Trophoblast cell (in vitro differentiated cells and primary cell): ENCODE data around the gene NHSL2.
"Not testable (repeated sequence)": the region's sequence is repeated elsewhere in the genome, so short reads cannot be mapped to it uniquely, and the experiment has no call there.

ENCODE experiments used
- DNase-seq, 2 donors: peaks; one replicate each; pipeline ENCODE4 v3.0.0-alpha.2; 2016
- H2AFZ ChIP-seq: 2 replicates; pipeline ENCODE4 v1.6.1; 2013; ENCODE audit warnings: low read length, moderate library complexity, mild to moderate bottlenecking; ENCODE audit not compliant: insufficient read depth, poor library complexity
- H2AK5ac ChIP-seq: 2 replicates; pipeline ENCODE4 v1.6.1; 2013; ENCODE audit warnings: mild to moderate bottlenecking, low read length
- H2BK120ac ChIP-seq: 2 replicates; pipeline ENCODE4 v1.6.1; 2013; ENCODE audit warnings: low read length, mild to moderate bottlenecking, moderate library complexity; ENCODE audit not compliant: insufficient read depth, poor library complexity
- H2BK12ac ChIP-seq: 2 replicates; pipeline ENCODE4 v1.6.1; 2013; ENCODE audit warnings: mild to moderate bottlenecking, low read length, moderate library complexity
- H2BK5ac ChIP-seq: 2 replicates; pipeline ENCODE4 v1.6.1; 2013; ENCODE audit warnings: low read length, low read depth, moderate library complexity, mild to moderate bottlenecking; ENCODE audit not compliant: poor library complexity
- H3K14ac ChIP-seq: 2 replicates; pipeline ENCODE4 v1.6.1; 2013; ENCODE audit warnings: mild to moderate bottlenecking, low read length
- H3K18ac ChIP-seq: 2 replicates; pipeline ENCODE4 v1.6.1; 2013; ENCODE audit warnings: mild to moderate bottlenecking, low read length
- H3K23ac ChIP-seq: 2 replicates; pipeline ENCODE4 v1.6.1; 2013; ENCODE audit warnings: low read length
- H3K27ac ChIP-seq: 2 replicates; pipeline ENCODE4 v1.5.1; 2013; ENCODE audit warnings: low read depth, mild to moderate bottlenecking, inconsistent platforms, low read length, moderate library complexity
- H3K27me3 ChIP-seq: 2 replicates; pipeline ENCODE4 v1.6.1; 2013; ENCODE audit warnings: inconsistent platforms, mild to moderate bottlenecking, low read length, moderate library complexity; ENCODE audit not compliant: insufficient read depth
- H3K36me3 ChIP-seq, 2 experiments: 1 replicate in 1 of 2; 2 replicates in 1 of 2; pipeline ENCODE4 v1.6.1; 2013; ENCODE audit warnings: low read length in 2 of 2, mild to moderate bottlenecking in 2 of 2, moderate library complexity in 1 of 2; ENCODE audit not compliant: insufficient read depth in 2 of 2, control insufficient read depth in 1 of 2
- H3K4ac ChIP-seq: 2 replicates; pipeline ENCODE4 v1.6.1; 2013; ENCODE audit warnings: low read depth, mild to moderate bottlenecking, low read length, moderate library complexity
- H3K4me1 ChIP-seq, 2 experiments: 1 replicate in 1 of 2; 2 replicates in 1 of 2; pipeline ENCODE4 v1.6.1; 2013; ENCODE audit warnings: low read length in 2 of 2, mild to moderate bottlenecking in 2 of 2, moderate library complexity in 1 of 2; ENCODE audit not compliant: insufficient read depth in 2 of 2, control insufficient read depth in 1 of 2
- H3K4me2 ChIP-seq: 2 replicates; pipeline ENCODE4 v1.6.1; 2013; ENCODE audit warnings: inconsistent platforms, mild to moderate bottlenecking, low read length, moderate library complexity
- H3K4me3 ChIP-seq: 2 replicates; pipeline ENCODE4 v1.5.1; 2013; ENCODE audit warnings: mild to moderate bottlenecking, low read depth, low read length, inconsistent platforms
- H3K79me1 ChIP-seq: one replicate; pipeline ENCODE4 v1.6.1; 2013; ENCODE audit warnings: low read length
- H3K79me2 ChIP-seq: 2 replicates; pipeline ENCODE4 v1.6.1; 2013; ENCODE audit warnings: low read length, mild to moderate bottlenecking; ENCODE audit not compliant: control insufficient read depth, insufficient read depth, poor library complexity
- H3K9ac ChIP-seq: 2 replicates; pipeline ENCODE4 v1.6.1; 2013; ENCODE audit warnings: mild to moderate bottlenecking, low read length
- H3K9me3 ChIP-seq: 2 replicates; pipeline ENCODE4 v1.6.1; 2013; ENCODE audit warnings: low read depth, mild to moderate bottlenecking, control low read depth, inconsistent platforms, low read length; ENCODE audit not compliant: insufficient read depth
- H4K12ac ChIP-seq: 2 replicates; pipeline ENCODE4 v1.6.1; 2013; ENCODE audit warnings: low read depth, mild to moderate bottlenecking, low read length, moderate library complexity
- H4K8ac ChIP-seq: 2 replicates; pipeline ENCODE4 v1.6.1; 2013; ENCODE audit warnings: low read depth, mild to moderate bottlenecking, low read length, moderate library complexity
- H4K91ac ChIP-seq: one replicate; pipeline ENCODE4 v1.6.1; 2013; ENCODE audit warnings: low read depth, mild to moderate bottlenecking, low read length, moderate library complexity
- WGBS: extraction: QIAGEN DNeasy Blood & Tissue Kit; methylation state at CpG from one replicate; pipeline ENCODE4 v1.1.7; 2013; ENCODE audit warnings: missing lambda C conversion rate; ENCODE audit not compliant: insufficient read length, insufficient coverage; ENCODE audit errors: extremely low coverage; 5-methylcytosine and 5-hydroxymethylcytosine counted together

Gene NHSL2

DNA sequence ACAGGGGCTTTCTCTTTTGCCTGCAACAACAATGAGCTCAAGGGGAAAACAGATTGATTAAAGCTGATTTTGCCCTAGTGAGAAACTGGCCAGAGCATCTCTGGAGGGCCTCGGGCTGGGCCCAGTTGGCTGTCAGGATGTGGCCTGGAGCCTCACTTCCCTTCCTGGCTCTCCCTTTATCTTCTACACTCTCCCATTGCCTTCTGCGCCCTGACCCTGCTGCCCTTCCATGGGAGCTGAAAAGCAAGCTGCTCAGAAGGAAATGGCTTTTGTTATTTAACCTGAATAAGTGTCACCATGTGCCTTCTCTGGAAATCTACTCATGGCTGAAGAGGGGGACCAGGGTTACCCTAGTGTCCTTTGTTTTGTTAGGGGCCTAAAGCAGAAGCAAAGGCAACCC, 43.8 kb downstream of the NHSL2 start:
- Histone ChIP-seq H2AFZ (no peak overlapping the region), H3K4ac (no peak overlapping the region), H4K12ac (no peak overlapping the region), H3K4me2 (no peak overlapping the region), H3K36me3 (no peaks in the 10 kb centered on the region), H3K4me3 (no peak overlapping the region), H3K23ac (no peak overlapping the region), H2BK120ac (no peak overlapping the region), H2BK5ac (no peak overlapping the region), H3K9ac (no peak overlapping the region), H3K79me1 (peaks cover 9% of the 10 kb centered on the region), H3K27ac (no peak overlapping the region), H4K91ac (no peak overlapping the region), H3K4me1 (peaks cover 3 to 14% of the 10 kb centered on the region in 2 experiments), H3K9me3 (no peaks in the 10 kb centered on the region), H3K79me2 (no peaks in the 10 kb centered on the region), H4K8ac (no peak overlapping the region), H2BK12ac (no peak overlapping the region), H3K14ac (no peak overlapping the region), H2AK5ac (no peak overlapping the region), H3K18ac (no peak overlapping the region), H3K27me3 (no peaks in the 10 kb centered on the region)
- WGBS: no CpG with 5 or more reads among the region's 2 CpGs
- DNase-seq: no peak

DNA sequence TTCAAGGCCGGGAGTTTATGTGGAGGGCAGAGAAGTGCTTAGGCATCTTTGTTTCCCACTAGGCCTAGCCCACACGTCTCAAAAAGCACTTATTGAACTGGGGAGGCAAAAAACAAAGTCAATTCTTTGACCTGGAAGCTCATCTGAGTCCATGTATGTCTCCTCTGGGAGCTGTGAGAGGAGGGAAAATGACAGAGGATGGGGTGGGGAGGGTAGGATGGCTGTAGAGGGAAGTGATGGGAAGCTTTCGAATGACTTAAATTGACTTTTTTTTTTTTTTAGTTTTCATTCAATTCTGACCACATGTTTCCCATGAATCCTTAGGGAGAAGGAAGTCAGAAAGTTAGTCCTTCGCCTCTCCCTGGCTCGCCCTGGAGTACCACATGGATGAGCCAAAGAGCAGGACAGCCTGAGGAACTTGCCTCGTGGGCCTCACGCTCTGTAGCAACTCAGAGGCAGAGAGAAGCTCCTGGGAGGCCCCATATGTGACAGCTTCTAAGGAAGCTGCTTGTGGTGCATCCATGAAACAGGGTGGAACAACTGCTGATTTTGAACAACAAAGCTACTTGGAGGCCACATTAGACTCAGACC, 45.0 kb downstream of the NHSL2 start:
- WGBS: no CpG with 5 or more reads among the region's 7 CpGs
- Histone ChIP-seq H2BK12ac (no peak overlapping the region), H2AFZ (no peak overlapping the region), H3K9ac (no peak overlapping the region), H3K36me3 (no peaks in the 10 kb centered on the region), H3K9me3 (no peaks in the 10 kb centered on the region), H3K14ac (no peak overlapping the region), H3K4me3 (no peak overlapping the region), H3K4me1 (peaks cover 3 to 14% of the 10 kb centered on the region in 2 experiments), H3K4ac (no peak overlapping the region), H4K91ac (no peak overlapping the region), H3K23ac (no peak overlapping the region), H3K79me2 (no peaks in the 10 kb centered on the region), H2BK5ac (no peak overlapping the region), H2BK120ac (no peak overlapping the region), H4K12ac (no peak overlapping the region), H3K27ac (no peak overlapping the region), H3K27me3 (no peaks in the 10 kb centered on the region), H4K8ac (no peak overlapping the region), H2AK5ac (no peak overlapping the region), H3K4me2 (no peak overlapping the region), H3K79me1 (peaks cover 9% of the 10 kb centered on the region), H3K18ac (no peak overlapping the region)
- no peak for DNase-seq

DNA sequence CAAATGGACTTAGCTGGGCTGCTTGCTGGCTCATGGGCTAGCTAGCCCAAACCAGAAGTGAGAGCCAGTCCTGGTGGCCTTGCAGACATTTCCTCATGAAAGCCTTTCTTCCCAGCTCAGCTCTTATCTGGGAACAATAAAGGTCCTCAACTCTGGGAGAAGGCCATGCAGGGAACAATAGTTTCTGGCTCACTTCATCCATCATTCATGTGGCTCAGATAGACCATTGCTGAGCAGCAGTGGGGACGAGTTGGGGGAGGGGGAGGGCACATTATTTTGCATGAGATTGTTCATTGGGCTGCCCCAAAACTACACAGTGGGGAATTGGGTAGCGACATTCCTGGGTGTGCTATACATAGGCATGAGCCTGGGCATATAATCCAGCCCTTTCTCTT, 47.6 kb downstream of the NHSL2 start:
- Histone ChIP-seq H4K12ac (no peak overlapping the region), H3K14ac (peak overlapping the region; percentile 38), H3K36me3 (no peaks in the 10 kb centered on the region), H3K4ac (peak overlapping the region; percentile 35), H4K8ac (peak overlapping the region; percentile 37), H3K4me1 (peaks cover 3 to 14% of the 10 kb centered on the region in 2 experiments), H2BK120ac (peak overlapping the region; percentile 92), H2BK12ac (peak overlapping the region; percentile 92), H3K9me3 (no peaks in the 10 kb centered on the region), H3K4me3 (no peak overlapping the region), H2AK5ac (no peak overlapping the region), H4K91ac (peak overlapping the region; percentile 88), H2AFZ (no peak overlapping the region), H2BK5ac (peak overlapping the region; percentile 97), H3K23ac (no peak overlapping the region), H3K27me3 (no peaks in the 10 kb centered on the region), H3K18ac (no peak overlapping the region), H3K79me2 (no peaks in the 10 kb centered on the region), H3K79me1 (peaks cover 9% of the 10 kb centered on the region), H3K9ac (peak overlapping the region; percentile 68), H3K27ac (peak overlapping the region; percentile 97), H3K4me2 (peak overlapping the region; percentile 64)
- no peak for DNase-seq
- no CpG with 5 or more reads among the region's 2 CpGs for WGBS

DNA sequence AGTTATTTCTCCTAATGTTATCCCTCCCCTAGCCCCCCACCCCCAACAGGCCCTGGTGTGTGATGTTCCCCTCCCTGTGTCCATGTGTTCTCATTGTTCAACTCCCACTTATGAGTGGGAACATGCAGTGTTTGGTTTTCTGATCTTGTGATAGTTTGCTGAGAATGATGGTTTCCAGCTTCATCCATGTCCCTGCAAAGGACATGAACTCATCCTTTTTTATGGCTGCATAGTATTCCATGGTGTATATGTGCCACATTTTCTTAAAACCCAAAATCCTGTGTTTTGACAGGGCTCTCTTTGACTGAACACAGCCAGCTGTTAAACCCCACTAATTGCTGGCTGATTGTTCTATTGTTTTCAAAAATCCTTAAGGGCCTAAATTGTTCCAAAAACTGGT, 53.5 kb downstream of the NHSL2 start:
- not testable (repeated sequence) for H3K23ac ChIP-seq, H4K91ac ChIP-seq, H2BK12ac ChIP-seq, H3K4me2 ChIP-seq, H3K14ac ChIP-seq, H4K8ac ChIP-seq, H3K4me3 ChIP-seq, H3K4ac ChIP-seq, DNase-seq, H3K36me3 ChIP-seq, H2AK5ac ChIP-seq, H2AFZ ChIP-seq, H2BK120ac ChIP-seq, H3K27me3 ChIP-seq, H3K79me2 ChIP-seq, H3K79me1 ChIP-seq, H3K18ac ChIP-seq, H2BK5ac ChIP-seq, H3K9me3 ChIP-seq, H3K4me1 ChIP-seq, H3K27ac ChIP-seq, H3K9ac ChIP-seq, H4K12ac ChIP-seq
